GM12801 (cell line): ENCODE data around the gene GBA2.

Experiments
- CTCF ChIP-seq: IDR thresholded peaks from one replicate; pipeline ENCODE4 v1.5.1; 2011; ENCODE audit warnings: control low read depth; ENCODE audit not compliant: insufficient read length; ENCODE audit errors: extremely low read depth

GBA2 gene

GRCh38 chr9:35714123-35714522 is 34.9 kb downstream of the GBA2 start:
- no peak for TF ChIP-seq CTCF

GRCh38 chr9:35713578-35713977 is 35.5 kb downstream of the GBA2 start:
- no peak for TF ChIP-seq CTCF

GRCh38 chr9:35712762-35713400 is 36.1 kb downstream of the GBA2 start:
- TF ChIP-seq CTCF = no peak

GRCh38 chr9:35711501-35712428 is 37.3 kb downstream of the GBA2 start:
- no peak for TF ChIP-seq CTCF

DNA sequence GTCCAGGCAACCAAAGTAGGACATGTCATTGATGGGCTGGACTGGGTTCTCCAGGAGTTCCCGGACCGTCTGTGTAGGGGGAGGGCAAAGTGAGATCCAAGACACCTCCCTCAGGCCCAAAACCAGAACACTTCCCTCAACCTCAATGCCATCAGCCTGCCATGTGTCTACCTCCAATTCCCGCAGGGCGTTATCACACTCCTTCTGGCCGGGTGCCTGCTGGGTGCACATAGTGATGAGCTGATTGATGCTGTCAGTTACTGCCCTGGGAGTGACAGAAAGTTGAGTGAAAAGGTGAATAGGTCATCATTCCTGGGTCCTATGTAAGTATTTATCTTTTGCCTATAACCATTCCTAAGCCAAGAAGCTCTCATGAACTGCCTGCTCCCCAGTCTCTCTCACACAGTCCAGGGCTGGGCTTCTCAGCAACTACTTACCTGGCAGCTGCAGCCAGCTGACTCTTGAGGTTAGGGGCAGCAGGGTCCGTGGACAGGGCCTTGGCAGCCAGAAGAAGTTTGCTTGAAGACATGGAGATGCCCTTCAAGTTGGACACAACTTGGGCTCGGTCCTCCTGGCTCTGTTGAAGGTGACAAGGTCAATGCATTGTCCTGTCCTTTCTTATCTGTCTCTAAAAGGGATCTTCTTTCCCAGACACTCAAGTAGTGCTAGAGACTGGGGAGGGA is 38.1 kb downstream of the GBA2 start:
- TF ChIP-seq CTCF = no peak

GRCh38 chr9:35708146-35708545 is 40.9 kb downstream of the GBA2 start:
- TF ChIP-seq CTCF = no peak

GRCh38 chr9:35706951-35707350 is 42.1 kb downstream of the GBA2 start:
- TF ChIP-seq CTCF = no peak
